Measurements from ENCODE around the gene RAB20. TPM values are rescaled to one million over a fixed set of nuclear protein-coding genes. Genes with fewer than 3 reads are reported as not detected.
"Not testable (repeated sequence)": the region's sequence is repeated elsewhere in the genome, so short reads cannot be mapped to it uniquely, and the experiment has no call there.

The RAB20 gene
- total RNA-seq, 1 donor from 2014 or later = 17.0 TPM

- H3K4me3 ChIP-seq (ENCODE audit: low read depth, low read length) = no peak overlapping the region
- no peak for DNase-seq (ENCODE audit: low read depth)
- TF ChIP-seq CTCF (conservative IDR thresholded peaks at IDR 0.05; ENCODE audit: low read depth, low read length) = peak; percentile 32
These were observed 14.0 kb upstream of the RAB20 start for GRCh38 chr13:110575322-110576069.

GRCh38 chr13:110574161-110574560, 12.6 kb upstream of the RAB20 start:
- no peak for DNase-seq (ENCODE audit: low read depth)
- TF ChIP-seq CTCF (conservative IDR thresholded peaks at IDR 0.05; ENCODE audit: low read depth, low read length) = no peak
- H3K4me3 ChIP-seq (ENCODE audit: low read depth, low read length) = no peak overlapping the region

GRCh38 chr13:110572778-110573118, 11.2 kb upstream of the RAB20 start:
- DNase-seq (ENCODE audit: low read depth) = no peak

GRCh38 chr13:110571896-110572777, 10.6 kb upstream of the RAB20 start:
- no peak for DNase-seq (ENCODE audit: low read depth)
- no peak for TF ChIP-seq CTCF (conservative IDR thresholded peaks at IDR 0.05; ENCODE audit: low read depth, low read length)
- no peak overlapping the region for H3K4me3 ChIP-seq (ENCODE audit: low read depth, low read length)

More at GRCh38 chr13:110572778-110573118, 11.2 kb upstream of the RAB20 start:
- H3K4me3 ChIP-seq (ENCODE audit: low read depth, low read length) = no peak overlapping the region
- no peak for TF ChIP-seq CTCF (conservative IDR thresholded peaks at IDR 0.05; ENCODE audit: low read depth, low read length)

- no peak overlapping the region for H3K4me3 ChIP-seq (ENCODE audit: low read depth, low read length)
- TF ChIP-seq CTCF (conservative IDR thresholded peaks at IDR 0.05; ENCODE audit: low read depth, low read length) = no peak
These were observed 9.4 kb upstream of the RAB20 start for GRCh38 chr13:110570886-110571285.

GRCh38 chr13:110569962-110570361, 8.4 kb upstream of the RAB20 start:
- DNase-seq (ENCODE audit: low read depth); H3K4me3 ChIP-seq (ENCODE audit: low read depth, low read length): not testable (repeated sequence)

More at GRCh38 chr13:110570886-110571285, 9.4 kb upstream of the RAB20 start:
- no peak for DNase-seq (ENCODE audit: low read depth)

- no peak for DNase-seq (ENCODE audit: low read depth)
- no peak for TF ChIP-seq CTCF (conservative IDR thresholded peaks at IDR 0.05; ENCODE audit: low read depth, low read length)
- no peak overlapping the region for H3K4me3 ChIP-seq (ENCODE audit: low read depth, low read length)
These were observed 7.1 kb upstream of the RAB20 start for GRCh38 chr13:110568612-110569011.

Data from epithelial cell of proximal tubule (primary cell).